ENCODE results near the gene CRACR2B.

GRCh38 chr11:790721-791564 lies 36.8 kb upstream of the CRACR2B start:
- no peak for TF ChIP-seq CTCF (conservative IDR thresholded peaks at IDR 0.05)
- no peak for TF ChIP-seq EZH2 (IDR thresholded peaks at IDR 0.05; ENCODE audit: low read depth)
